Central memory CD8-positive, alpha-beta T cell (primary cell): ENCODE measurements around the gene FNDC3B.

Experiments used
- ATAC-seq: fragments of 150-1000 bp; cut with Tn5 transposase; replicated peaks from 2 replicates; pipeline ENCODE4 v1.10.0; 2022; ENCODE audit warnings: mild to moderate bottlenecking, moderate FRiP score, moderate number of reproducible peaks; ENCODE audit not compliant: poor library complexity, severe bottlenecking; ENCODE audit errors: extremely low read depth
- DNase-seq, 2 donors: peaks; one replicate each; pipeline ENCODE4 v3.0.0; 2021; ENCODE audit warnings: low spot score in 2 of 2
- H3K27ac Mint-ChIP-seq: one replicate; pipeline ENCODE4 v1.8.0; 2022; ENCODE audit warnings: low read depth, mild to moderate bottlenecking, moderate library complexity, mixed read lengths
- H3K27me3 Mint-ChIP-seq: one replicate; pipeline ENCODE4 v1.8.0; 2022; ENCODE audit warnings: mixed read lengths
- H3K36me3 Mint-ChIP-seq: one replicate; pipeline ENCODE4 v1.8.0; 2022; ENCODE audit warnings: mild to moderate bottlenecking, moderate library complexity, mixed read lengths; ENCODE audit not compliant: insufficient read depth
- H3K4me1 Mint-ChIP-seq: one replicate; pipeline ENCODE4 v1.8.0; 2022; ENCODE audit warnings: mixed read lengths
- H3K4me3 Mint-ChIP-seq: one replicate; pipeline ENCODE4 v1.8.0; 2022; ENCODE audit warnings: mild to moderate bottlenecking, moderate library complexity, mixed read lengths
- H3K9me3 Mint-ChIP-seq: one replicate; pipeline ENCODE4 v1.8.0; 2022; ENCODE audit warnings: mixed read lengths

FNDC3B gene

GRCh38 chr3:172127929-172128580 lies 88.7 kb downstream of the FNDC3B start:
- no peak overlapping the region for H3K4me3 Mint-ChIP-seq
- peaks cover 4% of the 10 kb centered on the region for H3K36me3 Mint-ChIP-seq
- no peaks in the 10 kb centered on the region for H3K9me3 Mint-ChIP-seq
- H3K27me3 Mint-ChIP-seq, result no peaks in the 10 kb centered on the region
- no peak overlapping the region for H3K27ac Mint-ChIP-seq
- peaks cover 38% of the 10 kb centered on the region for H3K4me1 Mint-ChIP-seq
- ATAC-seq (no peak), DNase-seq (no peak)

GRCh38 chr3:172128858-172129257 lies 89.5 kb downstream of the FNDC3B start:
- H3K4me3 Mint-ChIP-seq, result no peak overlapping the region
- ATAC-seq (no peak), DNase-seq (no peak)
- no peaks in the 10 kb centered on the region for H3K27me3 Mint-ChIP-seq
- peaks cover 46% of the 10 kb centered on the region for H3K4me1 Mint-ChIP-seq
- H3K27ac Mint-ChIP-seq, result no peak overlapping the region
- peaks cover 4% of the 10 kb centered on the region for H3K36me3 Mint-ChIP-seq
- H3K9me3 Mint-ChIP-seq, result no peaks in the 10 kb centered on the region

GRCh38 chr3:172129498-172129849 lies 90.1 kb downstream of the FNDC3B start:
- no peak overlapping the region for H3K4me3 Mint-ChIP-seq
- peak overlapping the region; percentile 86 for H3K27ac Mint-ChIP-seq
- no peak for DNase-seq

GRCh38 chr3:172129850-172130716 lies 90.7 kb downstream of the FNDC3B start:
- Mint-ChIP-seq H3K36me3 (peaks cover 4% of the 10 kb centered on the region), H3K27me3 (no peaks in the 10 kb centered on the region), H3K4me3 (no peak overlapping the region), H3K4me1 (peaks cover 49% of the 10 kb centered on the region), H3K27ac (peak overlapping the region; percentile 86), H3K9me3 (no peaks in the 10 kb centered on the region)
- ATAC-seq (peak; percentile 48), DNase-seq (no peak)

More at GRCh38 chr3:172129498-172129849, 90.1 kb downstream of the FNDC3B start:
- H3K4me1 Mint-ChIP-seq, result peaks cover 52% of the 10 kb centered on the region
- H3K9me3 Mint-ChIP-seq, result no peaks in the 10 kb centered on the region
- H3K36me3 Mint-ChIP-seq, result peaks cover 4% of the 10 kb centered on the region
- no peak for ATAC-seq
- no peaks in the 10 kb centered on the region for H3K27me3 Mint-ChIP-seq

- ATAC-seq (no peak), DNase-seq (no peak)
- peak overlapping the region; percentile 86 for H3K27ac Mint-ChIP-seq
- H3K9me3 Mint-ChIP-seq, result no peaks in the 10 kb centered on the region
- H3K36me3 Mint-ChIP-seq, result peaks cover 4% of the 10 kb centered on the region
- H3K4me3 Mint-ChIP-seq, result no peak overlapping the region
- H3K27me3 Mint-ChIP-seq, result no peaks in the 10 kb centered on the region
- peaks cover 54% of the 10 kb centered on the region for H3K4me1 Mint-ChIP-seq
These were observed 91.3 kb downstream of the FNDC3B start for GRCh38 chr3:172130717-172131050.

GRCh38 chr3:172131746-172132145 lies 92.4 kb downstream of the FNDC3B start:
- ATAC-seq, result no peak
- Mint-ChIP-seq H3K9me3 (no peaks in the 10 kb centered on the region), H3K4me3 (peak overlapping the region; percentile 24), H3K27ac (peak overlapping the region; percentile 73), H3K36me3 (peaks cover 4% of the 10 kb centered on the region), H3K4me1 (peaks cover 60% of the 10 kb centered on the region), H3K27me3 (no peaks in the 10 kb centered on the region)
- no peak for DNase-seq

GRCh38 chr3:172132159-172132586 lies 92.8 kb downstream of the FNDC3B start:
- peak; percentile 61 for ATAC-seq
- H3K27me3 Mint-ChIP-seq, result no peaks in the 10 kb centered on the region
- peak in 1 of 2 donors; percentile 20 for DNase-seq
- peak overlapping the region; percentile 24 for H3K4me3 Mint-ChIP-seq
- H3K9me3 Mint-ChIP-seq, result no peaks in the 10 kb centered on the region
- peaks cover 56% of the 10 kb centered on the region for H3K4me1 Mint-ChIP-seq
- H3K36me3 Mint-ChIP-seq, result peaks cover 4% of the 10 kb centered on the region
- H3K27ac Mint-ChIP-seq, result peak overlapping the region; percentile 73

GRCh38 chr3:172132721-172133311 lies 93.4 kb downstream of the FNDC3B start:
- DNase-seq, result no peak
- Mint-ChIP-seq H3K4me1 (peaks cover 57% of the 10 kb centered on the region), H3K27me3 (no peaks in the 10 kb centered on the region), H3K4me3 (no peak overlapping the region), H3K27ac (peak overlapping the region; percentile 73), H3K9me3 (no peaks in the 10 kb centered on the region), H3K36me3 (peaks cover 4% of the 10 kb centered on the region)
- no peak for ATAC-seq

- DNase-seq (no peak), ATAC-seq (no peak)
- peaks cover 4% of the 10 kb centered on the region for H3K36me3 Mint-ChIP-seq
- H3K4me1 Mint-ChIP-seq, result peaks cover 65% of the 10 kb centered on the region
- no peaks in the 10 kb centered on the region for H3K27me3 Mint-ChIP-seq
- no peaks in the 10 kb centered on the region for H3K9me3 Mint-ChIP-seq
- H3K4me3 Mint-ChIP-seq, result peak overlapping the region; percentile 40
- peak overlapping the region; percentile 56 for H3K27ac Mint-ChIP-seq
These were observed 94.5 kb downstream of the FNDC3B start for GRCh38 chr3:172133838-172134237.

GRCh38 chr3:172134352-172134751 lies 95.0 kb downstream of the FNDC3B start:
- no peaks in the 10 kb centered on the region for H3K27me3 Mint-ChIP-seq
- no peak for DNase-seq

GRCh38 chr3:172135185-172135584 lies 95.8 kb downstream of the FNDC3B start:
- H3K4me3 Mint-ChIP-seq, result no peak overlapping the region
- H3K27ac Mint-ChIP-seq, result peak overlapping the region; percentile 46
- no peak for DNase-seq
- no peaks in the 10 kb centered on the region for H3K9me3 Mint-ChIP-seq
- peaks cover 4% of the 10 kb centered on the region for H3K36me3 Mint-ChIP-seq
- no peak for ATAC-seq
- no peaks in the 10 kb centered on the region for H3K27me3 Mint-ChIP-seq
- H3K4me1 Mint-ChIP-seq, result peaks cover 58% of the 10 kb centered on the region

More at GRCh38 chr3:172134352-172134751, 95.0 kb downstream of the FNDC3B start:
- H3K4me3 Mint-ChIP-seq, result peak overlapping the region; percentile 40
- ATAC-seq, result no peak
- peaks cover 4% of the 10 kb centered on the region for H3K36me3 Mint-ChIP-seq
- peaks cover 67% of the 10 kb centered on the region for H3K4me1 Mint-ChIP-seq
- H3K27ac Mint-ChIP-seq, result peak overlapping the region; percentile 56
- H3K9me3 Mint-ChIP-seq, result no peaks in the 10 kb centered on the region

- Mint-ChIP-seq H3K27me3 (no peaks in the 10 kb centered on the region), H3K4me3 (no peak overlapping the region), H3K27ac (peak overlapping the region; percentile 46), H3K36me3 (peaks cover 4% of the 10 kb centered on the region), H3K9me3 (no peaks in the 10 kb centered on the region), H3K4me1 (peaks cover 54% of the 10 kb centered on the region)
- DNase-seq (no peak), ATAC-seq (no peak)
These were observed 96.4 kb downstream of the FNDC3B start for GRCh38 chr3:172135820-172136219.
